HG03039 (cell line): ENCODE results near the gene PTRH1.

Experiments
- ATAC-seq: cut with Tn5 transposase; IDR thresholded peaks from one replicate; pipeline ENCODE4 v1.9.1; 2021; ENCODE audit warnings: mild to moderate bottlenecking, moderate library complexity; ENCODE audit not compliant: unreplicated experiment

Gene PTRH1

GRCh38 chr9:127742435-127743088 is 27.1 kb upstream of the PTRH1 start:
- no peak for ATAC-seq

DNA sequence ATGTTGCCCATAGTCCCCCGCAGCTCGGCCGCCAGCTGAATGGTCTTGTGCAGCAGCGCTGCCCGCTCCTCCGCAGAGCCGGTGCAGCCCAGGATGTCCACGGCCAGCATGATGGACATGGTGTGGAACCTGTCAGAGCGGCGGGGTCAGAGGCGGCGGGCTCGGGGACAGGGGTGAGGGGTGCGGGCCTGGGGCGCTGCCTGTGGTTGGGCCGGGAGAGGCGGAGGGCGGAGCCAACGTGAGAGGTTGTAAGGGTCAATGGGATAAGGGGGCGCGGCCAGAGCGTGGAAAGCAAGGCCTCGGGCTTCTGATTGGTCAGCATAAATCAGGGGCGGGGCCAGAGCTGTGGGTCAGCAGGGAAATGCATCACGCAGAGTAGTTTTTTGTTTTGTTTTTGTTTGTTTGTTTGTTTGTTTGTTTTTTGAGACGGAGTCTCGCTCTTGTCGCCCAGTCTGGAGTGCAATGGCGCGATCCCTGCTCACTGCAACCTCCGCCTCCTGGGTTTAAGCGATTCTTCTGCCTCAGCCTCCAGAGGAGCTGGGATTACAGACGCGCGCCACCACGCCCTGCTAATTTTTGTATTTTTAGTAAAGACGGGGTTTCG is 26.5 kb upstream of the PTRH1 start:
- ATAC-seq: no peak

DNA sequence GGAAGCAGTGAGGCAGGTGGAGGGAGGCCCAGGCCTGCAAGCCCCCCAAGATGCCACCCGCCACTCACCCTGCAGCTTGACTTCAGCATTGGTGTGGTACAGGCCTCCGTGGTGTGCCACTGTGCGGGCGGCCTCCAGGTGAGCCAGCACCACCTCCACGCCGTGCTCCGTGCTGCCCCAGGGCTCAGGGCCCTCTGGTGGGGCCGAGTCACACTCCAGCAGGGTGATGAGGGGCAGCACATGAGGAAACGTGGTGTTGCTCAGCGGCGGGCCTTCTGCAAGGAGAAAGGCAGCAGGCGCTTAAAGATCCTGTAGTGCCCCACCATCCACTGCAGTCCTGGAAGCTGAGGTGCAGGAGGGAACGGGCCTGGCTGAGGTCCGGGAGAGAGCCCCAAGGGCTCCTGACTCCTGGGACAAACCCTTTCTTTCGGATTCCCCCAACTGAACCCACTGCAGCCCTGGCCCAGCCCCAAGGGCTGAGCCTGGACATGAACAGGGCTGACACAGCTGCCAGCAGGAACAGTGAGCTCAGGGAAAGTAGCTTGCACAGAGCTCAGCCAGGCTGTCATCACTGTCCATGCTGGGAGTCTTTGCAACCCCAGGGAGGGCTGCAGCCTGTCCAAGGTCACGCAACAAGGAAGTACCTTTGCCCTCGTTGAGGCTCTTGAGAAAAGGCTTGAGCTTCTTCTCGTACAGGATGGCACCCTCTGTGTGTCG is 24.3 kb upstream of the PTRH1 start:
- no peak for ATAC-seq

DNA sequence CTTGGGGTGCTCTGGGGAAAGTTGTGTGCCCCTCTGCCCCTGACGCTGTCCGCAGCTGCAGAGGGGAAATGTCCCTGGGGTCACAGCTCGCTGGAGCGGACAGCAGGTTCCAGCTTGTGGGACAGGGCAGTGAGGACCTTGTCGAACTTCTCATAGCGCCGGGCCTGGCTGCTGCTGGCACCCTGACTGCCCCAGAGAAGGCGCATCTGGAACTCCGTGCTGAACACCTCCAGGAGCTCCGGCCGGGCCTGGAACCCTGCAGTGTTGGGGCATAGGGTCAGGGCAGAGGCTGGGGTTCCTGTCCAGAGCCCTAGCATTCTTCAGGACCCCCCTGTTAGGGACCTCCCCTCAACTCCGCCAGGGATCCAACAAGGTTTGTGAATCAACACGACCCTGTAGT is 23.2 kb upstream of the PTRH1 start:
- no peak for ATAC-seq

GRCh38 chr9:127735530-127736185 is 20.2 kb upstream of the PTRH1 start:
- ATAC-seq: no peak

DNA sequence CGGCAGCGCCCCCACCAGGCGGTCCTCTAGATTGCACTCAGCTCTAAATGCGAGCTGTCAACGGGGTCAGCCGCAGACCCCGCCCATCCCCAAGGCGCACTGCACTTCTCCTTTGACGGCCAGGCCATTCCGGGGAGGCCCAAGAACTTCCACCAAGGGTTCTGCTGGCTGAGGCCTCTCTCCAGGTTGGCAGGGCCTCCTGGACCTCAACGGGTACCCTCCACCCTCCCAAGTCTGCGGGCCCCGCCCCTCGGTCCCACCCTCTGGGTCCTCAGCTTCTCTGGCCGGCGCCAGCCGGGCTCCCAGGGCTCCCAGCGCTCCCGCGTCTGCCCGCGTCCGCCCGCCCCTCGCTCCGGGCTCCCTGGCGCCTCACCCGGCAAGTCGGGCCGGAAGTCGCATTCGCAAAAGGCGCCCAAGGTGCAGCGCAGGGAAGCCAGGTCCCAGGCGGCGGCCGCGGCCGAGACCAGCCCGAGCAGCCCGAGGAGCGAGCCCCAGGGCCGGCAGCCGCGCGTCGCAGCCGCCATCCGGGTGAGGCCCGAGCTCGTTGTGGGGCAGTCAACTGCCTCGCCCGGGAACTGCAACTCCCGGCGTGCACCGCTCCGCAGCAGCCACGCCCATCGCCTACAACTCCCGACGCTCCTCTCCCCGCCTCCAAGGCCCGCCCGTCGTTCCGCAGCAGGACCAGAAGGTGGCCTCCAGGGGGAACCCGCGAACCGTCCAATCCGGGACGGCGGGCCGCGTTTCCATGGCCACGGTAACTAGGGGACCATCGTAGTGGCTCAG is 19.5 kb upstream of the PTRH1 start, which contains the start of gene TOR2A:
TOR2A (minus strand) TSS at position 548 of the 783 bp plus-strand sequence; CDS start at position 524, 24 bp downstream.
- peak; percentile 86 for ATAC-seq

DNA sequence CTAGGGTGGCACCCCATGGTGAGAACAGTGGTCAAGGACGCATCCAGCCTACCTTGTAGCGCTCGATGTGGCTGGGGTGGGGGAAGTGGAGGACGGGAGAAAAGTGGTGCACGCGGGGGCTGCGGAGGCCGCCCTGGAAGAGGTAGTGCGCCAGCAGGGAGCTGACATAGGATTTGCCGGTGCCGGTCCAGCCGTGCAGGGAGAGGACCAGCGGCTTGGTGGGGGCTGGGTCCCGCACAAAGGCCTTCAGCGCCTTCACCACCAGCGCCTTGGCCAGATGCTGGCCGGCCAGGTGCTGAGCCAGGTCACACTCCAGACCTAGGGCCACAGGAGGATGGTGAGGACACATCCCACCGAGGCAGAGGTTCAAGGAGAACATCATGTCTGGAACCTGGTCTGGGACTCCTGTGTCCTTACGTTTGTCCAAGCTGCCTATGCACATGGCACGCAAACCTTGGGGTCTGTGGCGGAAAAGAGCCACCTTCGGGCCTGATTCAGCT is 18.8 kb upstream of the PTRH1 start:
- ATAC-seq: no peak

GRCh38 chr9:127733614-127734013 is 18.2 kb upstream of the PTRH1 start:
- ATAC-seq: no peak

GRCh38 chr9:127732444-127732843 is 17.0 kb upstream of the PTRH1 start:
- no peak for ATAC-seq

DNA sequence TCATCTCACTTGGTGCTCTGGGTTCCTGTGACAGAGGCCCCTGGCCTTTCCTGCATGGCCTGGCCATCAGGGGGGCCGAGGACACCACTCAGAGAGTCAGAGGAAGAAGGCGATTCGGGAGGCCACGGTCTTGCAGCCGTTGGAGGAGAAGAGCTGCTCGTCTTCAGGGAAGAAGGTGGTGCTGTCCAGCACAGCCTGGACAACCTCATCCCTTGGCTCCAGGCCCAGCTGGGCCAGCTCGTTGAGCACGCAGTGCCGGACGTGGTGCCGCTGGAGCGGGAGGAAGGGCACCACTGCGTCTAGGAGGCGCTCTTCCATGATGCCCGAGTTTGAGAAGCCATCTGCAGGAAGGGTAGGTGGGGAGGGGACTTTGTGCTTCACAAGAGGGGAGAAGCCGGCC is 16.5 kb upstream of the PTRH1 start:
- ATAC-seq: no peak

DNA sequence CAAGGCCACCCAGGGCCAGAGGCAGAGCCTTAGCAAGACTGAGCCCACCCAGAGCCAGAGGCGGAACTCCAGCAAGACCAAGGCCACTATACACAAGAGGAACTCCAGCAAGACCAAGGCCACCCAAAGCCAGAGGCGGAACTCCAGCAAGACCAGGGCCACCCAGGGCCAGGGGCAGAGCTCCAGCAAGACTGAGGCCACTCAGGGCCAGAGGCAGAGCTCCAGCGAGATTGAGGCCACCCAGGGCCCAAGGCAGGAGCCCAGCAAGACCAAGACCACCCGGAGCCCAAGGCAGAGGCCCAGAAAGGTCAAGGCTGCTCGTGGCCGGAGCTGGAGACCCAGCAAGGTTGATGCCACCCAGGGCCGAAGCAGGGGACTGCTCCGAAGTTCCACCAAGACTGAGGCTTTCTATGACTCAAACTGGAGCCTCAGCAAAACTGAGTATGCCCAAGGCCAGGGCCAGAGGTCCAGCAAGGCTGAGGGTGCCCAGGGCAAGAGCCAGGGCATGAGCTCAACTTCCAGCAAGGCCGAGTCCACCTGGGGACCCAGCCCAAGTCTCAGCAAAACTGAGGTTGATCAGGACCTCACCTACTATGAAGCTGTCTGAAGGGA is 15.4 kb upstream of the PTRH1 start:
- ATAC-seq: no peak

DNA sequence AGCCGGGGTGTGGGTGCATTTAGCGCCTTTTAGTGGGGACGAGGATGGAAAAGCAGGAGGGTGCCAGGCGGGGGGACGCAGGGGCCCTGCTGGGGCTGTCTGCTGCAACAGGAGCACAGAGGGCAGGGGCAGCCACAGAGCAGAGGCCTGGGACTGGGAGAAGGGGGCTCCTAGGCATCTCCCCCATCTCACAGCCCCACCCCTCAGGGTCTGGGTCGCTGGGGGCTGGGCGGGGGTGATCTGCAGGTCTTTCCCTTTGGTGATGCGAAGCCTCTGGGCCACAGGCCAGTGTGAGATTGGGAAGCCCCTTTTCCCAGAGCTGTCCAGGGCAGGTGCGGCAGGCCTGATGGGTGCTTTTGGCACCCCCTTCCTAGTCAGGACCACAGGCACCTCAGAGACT is 14.8 kb upstream of the PTRH1 start:
- ATAC-seq: no peak

DNA sequence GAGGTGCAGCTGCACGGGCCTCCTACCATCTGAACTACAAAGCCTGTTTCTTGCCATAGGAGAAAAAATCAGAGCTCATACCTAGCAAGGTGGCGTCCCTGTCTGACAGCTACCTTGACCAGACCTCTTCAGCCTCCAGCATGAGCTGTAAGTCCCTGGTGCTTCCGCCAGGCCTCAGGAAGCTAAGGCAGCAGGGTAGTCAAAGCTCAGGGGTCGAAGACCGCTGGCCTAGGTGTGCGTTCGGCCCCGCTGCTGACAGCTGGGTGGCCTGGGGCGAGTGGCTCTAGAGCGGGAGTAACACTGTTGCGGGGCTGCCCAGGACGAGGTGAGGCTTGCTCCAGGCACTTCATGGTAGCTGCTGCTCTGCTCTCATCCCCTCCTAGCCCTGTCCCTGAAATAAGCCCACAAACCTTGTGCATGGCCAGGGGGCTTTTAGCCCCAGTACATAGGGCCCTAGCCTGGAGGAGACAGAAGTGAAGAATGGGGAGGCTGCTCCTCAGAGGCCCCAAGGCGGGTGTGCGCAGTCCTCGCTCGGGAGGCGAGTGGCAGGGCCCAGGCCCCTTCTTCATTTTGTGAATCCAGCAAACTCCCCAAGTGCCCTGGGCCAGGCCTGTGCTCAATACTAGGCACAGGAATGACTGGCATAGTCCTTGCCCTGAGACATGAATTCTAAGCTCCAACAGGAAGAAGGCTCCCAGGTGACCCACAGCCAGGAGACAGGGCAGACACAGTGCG is 14.2 kb upstream of the PTRH1 start:
- no peak for ATAC-seq

DNA sequence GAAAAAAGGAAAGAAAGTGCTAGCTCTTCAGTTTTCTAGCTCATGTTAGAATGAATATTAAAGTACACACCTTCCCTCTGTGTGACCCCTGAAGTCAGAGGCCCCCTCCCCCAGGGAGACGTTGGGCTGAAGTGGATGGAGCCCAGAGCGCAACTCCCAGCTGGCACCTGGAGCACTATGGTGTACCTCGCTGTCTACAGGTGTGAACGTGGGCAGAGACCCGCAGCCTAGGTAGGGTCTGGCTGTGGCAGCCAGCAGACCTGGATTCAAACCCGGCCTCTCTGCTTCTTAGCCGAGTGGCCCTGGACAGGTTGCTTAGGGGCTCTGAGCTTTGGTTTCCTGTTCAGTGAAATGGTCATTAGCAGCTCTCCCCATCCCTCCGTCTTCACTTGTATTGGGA is 13.3 kb upstream of the PTRH1 start:
- no peak for ATAC-seq

GRCh38 chr9:127726871-127727270 is 11.4 kb upstream of the PTRH1 start:
- no peak for ATAC-seq

- ATAC-seq: no peak
These were observed 8.5 kb upstream of the PTRH1 start for GRCh38 chr9:127724012-127724411.

DNA sequence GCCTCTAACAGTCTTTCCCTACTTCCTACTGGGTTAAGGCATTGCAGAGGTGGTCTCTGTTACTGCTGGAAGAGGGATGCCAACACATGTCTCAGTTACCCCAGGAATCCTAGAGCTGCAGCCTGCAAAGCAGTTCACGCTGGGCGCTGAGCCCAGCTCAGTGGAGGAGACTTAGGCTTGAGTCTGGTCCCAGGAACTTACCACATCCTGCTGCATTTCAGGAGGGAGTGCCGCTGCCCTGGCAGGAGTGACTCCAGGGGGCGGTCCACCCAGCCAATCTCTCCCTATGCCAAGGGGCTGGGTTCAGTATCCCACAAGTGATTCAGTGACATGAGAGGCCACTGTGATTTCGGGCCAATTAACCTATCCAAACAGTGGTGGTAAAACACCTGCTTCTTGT is 8.0 kb upstream of the PTRH1 start:
- no peak for ATAC-seq

DNA sequence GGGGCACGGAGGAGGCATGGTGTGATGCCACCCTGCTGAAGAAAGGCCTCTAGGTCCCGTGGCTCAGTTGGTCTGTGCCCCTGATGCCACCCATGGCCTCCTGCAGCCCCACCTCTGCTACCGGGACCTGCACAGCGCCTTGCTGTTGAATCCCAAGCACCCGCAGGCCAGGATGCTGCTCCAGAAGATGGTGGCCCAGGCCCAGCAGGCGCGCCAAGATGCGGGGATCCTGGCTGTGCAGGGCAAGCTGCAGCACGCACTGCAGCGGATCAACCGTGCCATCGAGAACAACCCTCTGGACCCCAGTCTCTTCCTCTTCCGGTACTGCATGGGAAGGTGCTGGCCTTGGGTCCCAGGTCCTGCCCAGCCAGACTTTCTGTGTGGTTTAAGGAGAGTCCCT is 7.5 kb upstream of the PTRH1 start:
- ATAC-seq: no peak

DNA sequence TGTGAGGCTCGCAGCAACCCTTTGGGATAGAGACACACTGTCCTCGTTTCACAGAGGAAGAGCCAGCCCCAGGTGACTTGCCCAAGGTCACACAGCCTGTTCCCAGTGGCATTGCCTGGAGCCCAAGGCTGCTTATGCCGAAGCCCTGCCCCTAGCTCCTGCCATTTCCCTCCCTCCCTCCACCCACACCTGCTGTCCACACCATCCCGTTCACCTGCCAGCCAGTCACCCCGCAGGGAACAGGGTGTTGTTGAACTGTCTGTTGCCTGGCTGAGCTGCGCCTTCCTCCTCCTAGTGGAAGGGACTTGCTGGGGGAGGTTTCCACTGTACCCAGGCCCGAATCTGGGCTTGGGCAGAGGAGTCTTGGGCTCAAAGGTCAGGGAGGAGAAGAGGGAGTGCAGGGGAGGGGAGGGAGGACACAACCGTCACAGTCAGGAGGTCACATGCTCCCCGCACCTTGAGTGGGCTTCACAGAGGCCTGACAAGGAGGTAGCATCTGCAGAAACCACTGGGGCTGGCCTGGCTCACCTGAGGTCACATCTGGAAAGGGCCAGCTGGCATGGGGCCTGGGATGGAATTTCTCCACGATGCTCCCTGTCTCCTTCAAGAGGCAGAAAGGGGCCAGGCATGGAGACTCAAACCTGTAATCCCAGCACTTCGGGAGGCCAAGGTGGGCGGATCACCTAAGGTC is 6.7 kb upstream of the PTRH1 start:
- ATAC-seq: no peak
